GM21526 (cell line): ENCODE results near the gene SLC2A6.

Experiments used
- ATAC-seq: cut with Tn5 transposase; IDR thresholded peaks from one replicate; pipeline ENCODE4 v1.9.1; 2021; ENCODE audit warnings: moderate library complexity; ENCODE audit not compliant: unreplicated experiment, low FRiP score

SLC2A6 gene

GRCh38 chr9:133483611-133484010 is 4.7 kb upstream of the SLC2A6 start:
- no peak for ATAC-seq

- ATAC-seq, result peak; percentile 36
Observed at GRCh38 chr9:133477992-133478850, 678 bp downstream of the SLC2A6 start.

GRCh38 chr9:133477461-133477860 is 1.4 kb downstream of the SLC2A6 start:
- no peak for ATAC-seq

- no peak for ATAC-seq
Observed at GRCh38 chr9:133476941-133477340, 2.0 kb downstream of the SLC2A6 start.

GRCh38 chr9:133476036-133476931 is 2.6 kb downstream of the SLC2A6 start:
- no peak for ATAC-seq

- no peak for ATAC-seq
Observed at GRCh38 chr9:133475292-133476012, 3.4 kb downstream of the SLC2A6 start.

- no peak for ATAC-seq
Observed at GRCh38 chr9:133474853-133475252, 4.0 kb downstream of the SLC2A6 start.

- ATAC-seq, result no peak
Observed at GRCh38 chr9:133474215-133474614, 4.7 kb downstream of the SLC2A6 start.

- ATAC-seq, result no peak
Observed at GRCh38 chr9:133473743-133474142, 5.2 kb downstream of the SLC2A6 start.

- no peak for ATAC-seq
Observed at GRCh38 chr9:133472753-133473378, 6.0 kb downstream of the SLC2A6 start.

GRCh38 chr9:133472277-133472645 is 6.6 kb downstream of the SLC2A6 start:
- no peak for ATAC-seq

GRCh38 chr9:133471551-133472276 is 7.2 kb downstream of the SLC2A6 start:
- no peak for ATAC-seq

- ATAC-seq, result no peak
Observed at GRCh38 chr9:133470988-133471387, 7.9 kb downstream of the SLC2A6 start.

- ATAC-seq, result no peak
Observed at GRCh38 chr9:133470427-133470924, 8.4 kb downstream of the SLC2A6 start.

- no peak for ATAC-seq
Observed at GRCh38 chr9:133468777-133469421, 10.0 kb downstream of the SLC2A6 start.

- no peak for ATAC-seq
Observed at GRCh38 chr9:133468374-133468773, 10.5 kb downstream of the SLC2A6 start.

- ATAC-seq, result no peak
Observed at GRCh38 chr9:133467101-133467500, 11.8 kb downstream of the SLC2A6 start.

- no peak for ATAC-seq
Observed at GRCh38 chr9:133465984-133466383, 12.9 kb downstream of the SLC2A6 start.

GRCh38 chr9:133464638-133465037 is 14.3 kb downstream of the SLC2A6 start:
- ATAC-seq, result no peak
